ENCODE measurements around the gene ZFAND6.
"Not testable (repeated sequence)": the region's sequence is repeated elsewhere in the genome, so short reads cannot be mapped to it uniquely, and the experiment has no call there.

Gene ZFAND6

GRCh38 chr15:80142646-80143045 is 83.2 kb downstream of the ZFAND6 start:
- Mint-ChIP-seq H3K36me3 (ENCODE audit: insufficient read depth) (peaks cover 10% of the 10 kb centered on the region), H3K4me1 (ENCODE audit: low read depth in 2 of 2) (no peaks in the 10 kb centered on the region), H3K27me3 (no peaks in the 10 kb centered on the region), H3K27ac (no peak overlapping the region), H3K4me3 (no peak overlapping the region), H3K9me3 (no peaks in the 10 kb centered on the region)
- ATAC-seq (replicated peaks) (no peak), DNase-seq (no peak)

GRCh38 chr15:80151148-80151547 is 91.7 kb downstream of the ZFAND6 start:
- H3K27me3 Mint-ChIP-seq: no peaks in the 10 kb centered on the region
- H3K9me3 Mint-ChIP-seq: no peaks in the 10 kb centered on the region
- H3K36me3 Mint-ChIP-seq (ENCODE audit: insufficient read depth): no peaks in the 10 kb centered on the region
- H3K27ac Mint-ChIP-seq: no peak overlapping the region
- DNase-seq: no peak
- ATAC-seq (replicated peaks): no peak
- H3K4me1 Mint-ChIP-seq (ENCODE audit: low read depth in 2 of 2): peaks cover 12 to 14% of the 10 kb centered on the region in 2 donors
- no peak overlapping the region for H3K4me3 Mint-ChIP-seq

GRCh38 chr15:80151576-80151975 is 92.1 kb downstream of the ZFAND6 start:
- Mint-ChIP-seq H3K27ac (peak overlapping the region; percentile 46 to 81), H3K4me3 (peak overlapping the region; percentile 86 to 91), H3K4me1 (ENCODE audit: low read depth in 2 of 2) (peaks cover 12 to 14% of the 10 kb centered on the region in 2 donors)

GRCh38 chr15:80152180-80152895 is 92.9 kb downstream of the ZFAND6 start:
- Mint-ChIP-seq H3K27ac (peak overlapping the region; percentile 46 to 81), H3K9me3 (no peaks in the 10 kb centered on the region), H3K27me3 (no peaks in the 10 kb centered on the region), H3K4me3 (peak overlapping the region; percentile 86 to 91), H3K4me1 (ENCODE audit: low read depth in 2 of 2) (peaks cover 12 to 14% of the 10 kb centered on the region in 2 donors), H3K36me3 (ENCODE audit: insufficient read depth) (no peaks in the 10 kb centered on the region)
- ATAC-seq (replicated peaks) (peak; percentile 69), DNase-seq (peak; percentile 56 to 69 (median 59))

More at GRCh38 chr15:80151576-80151975, 92.1 kb downstream of the ZFAND6 start:
- Mint-ChIP-seq H3K27me3 (no peaks in the 10 kb centered on the region), H3K9me3 (no peaks in the 10 kb centered on the region), H3K36me3 (ENCODE audit: insufficient read depth) (no peaks in the 10 kb centered on the region)
- no peak for DNase-seq
- no peak for ATAC-seq (replicated peaks)

- no peaks in the 10 kb centered on the region for H3K36me3 Mint-ChIP-seq (ENCODE audit: insufficient read depth)
- ATAC-seq (replicated peaks): peak; percentile 60
- no peaks in the 10 kb centered on the region for H3K27me3 Mint-ChIP-seq
- no peaks in the 10 kb centered on the region for H3K9me3 Mint-ChIP-seq
- peak within 1 kb of the TSS; percentile 89 to 90 for H3K27ac Mint-ChIP-seq
- peak; percentile 27 to 44 (median 30) for DNase-seq
- peak within 1 kb of the TSS; percentile 86 to 91 for H3K4me3 Mint-ChIP-seq
- H3K4me1 Mint-ChIP-seq (ENCODE audit: low read depth in 2 of 2): peaks cover 12 to 14% of the 10 kb centered on the region in 2 donors
These were observed 93.7 kb downstream of the ZFAND6 start, which contains the start of gene FAH for GRCh38 chr15:80152896-80153876. FAH (plus strand) TSS chr15:80152999; CDS start chr15:80153055, 56 bp downstream.

- Mint-ChIP-seq H3K36me3 (ENCODE audit: insufficient read depth) (no peaks in the 10 kb centered on the region), H3K4me1 (ENCODE audit: low read depth in 2 of 2) (peaks cover 12 to 14% of the 10 kb centered on the region in 2 donors), H3K9me3 (no peaks in the 10 kb centered on the region), H3K4me3 (peak overlapping the region; percentile 86 to 91), H3K27ac (peak overlapping the region; percentile 89 to 90), H3K27me3 (no peaks in the 10 kb centered on the region)
- ATAC-seq (replicated peaks): no peak
- DNase-seq: no peak
These were observed 94.4 kb downstream of the ZFAND6 start for GRCh38 chr15:80153900-80154299.

GRCh38 chr15:80154336-80154735 is 94.9 kb downstream of the ZFAND6 start:
- Mint-ChIP-seq H3K27ac (peak overlapping the region in 1 of 2 donors; percentile 89), H3K9me3 (no peaks in the 10 kb centered on the region), H3K36me3 (ENCODE audit: insufficient read depth) (no peaks in the 10 kb centered on the region), H3K4me3 (peak overlapping the region; percentile 37 to 86), H3K4me1 (ENCODE audit: low read depth in 2 of 2) (peaks cover 13 to 15% of the 10 kb centered on the region in 2 donors), H3K27me3 (no peaks in the 10 kb centered on the region)
- ATAC-seq (replicated peaks): no peak
- no peak for DNase-seq

GRCh38 chr15:80155001-80155377 is 95.5 kb downstream of the ZFAND6 start:
- ATAC-seq (replicated peaks) (no peak), DNase-seq (no peak)
- Mint-ChIP-seq H3K9me3 (no peaks in the 10 kb centered on the region), H3K27me3 (no peaks in the 10 kb centered on the region), H3K4me1 (ENCODE audit: low read depth in 2 of 2) (peaks cover 19 to 20% of the 10 kb centered on the region in 2 donors), H3K36me3 (ENCODE audit: insufficient read depth) (peaks cover 5% of the 10 kb centered on the region), H3K27ac (peak overlapping the region; percentile 12 to 89), H3K4me3 (peak overlapping the region; percentile 37 to 86)

GRCh38 chr15:80155378-80156175 is 96.1 kb downstream of the ZFAND6 start:
- DNase-seq; ATAC-seq (replicated peaks); H3K9me3 Mint-ChIP-seq; H3K36me3 Mint-ChIP-seq (ENCODE audit: insufficient read depth); H3K4me3 Mint-ChIP-seq; H3K27me3 Mint-ChIP-seq: not testable (repeated sequence)
- peak overlapping the region; percentile 12 to 89 for H3K27ac Mint-ChIP-seq
- H3K4me1 Mint-ChIP-seq (ENCODE audit: low read depth in 2 of 2): peaks cover 21 to 22% of the 10 kb centered on the region in 2 donors

GRCh38 chr15:80156176-80156720 is 96.8 kb downstream of the ZFAND6 start:
- no peak overlapping the region for H3K4me3 Mint-ChIP-seq
- DNase-seq (no peak), ATAC-seq (replicated peaks) (no peak)
- H3K4me1 Mint-ChIP-seq (ENCODE audit: low read depth in 2 of 2): peaks cover 21 to 28% of the 10 kb centered on the region in 2 donors
- H3K9me3 Mint-ChIP-seq: no peaks in the 10 kb centered on the region
- peaks cover 5% of the 10 kb centered on the region for H3K36me3 Mint-ChIP-seq (ENCODE audit: insufficient read depth)
- no peak overlapping the region for H3K27ac Mint-ChIP-seq
- H3K27me3 Mint-ChIP-seq: no peaks in the 10 kb centered on the region

- no peak overlapping the region for H3K4me3 Mint-ChIP-seq
- H3K27me3 Mint-ChIP-seq: no peaks in the 10 kb centered on the region
- H3K36me3 Mint-ChIP-seq (ENCODE audit: insufficient read depth): peaks cover 5% of the 10 kb centered on the region
- no peaks in the 10 kb centered on the region for H3K9me3 Mint-ChIP-seq
- ATAC-seq (replicated peaks) (no peak), DNase-seq (no peak)
- H3K27ac Mint-ChIP-seq: no peak overlapping the region
- H3K4me1 Mint-ChIP-seq (ENCODE audit: low read depth in 2 of 2): peaks cover 21 to 32% of the 10 kb centered on the region in 2 donors
These were observed 97.7 kb downstream of the ZFAND6 start for GRCh38 chr15:80157215-80157614.

GRCh38 chr15:80159301-80159700 is 99.8 kb downstream of the ZFAND6 start:
- Mint-ChIP-seq H3K4me1 (ENCODE audit: low read depth in 2 of 2) (peaks cover 9 to 24% of the 10 kb centered on the region in 2 donors), H3K36me3 (ENCODE audit: insufficient read depth) (peaks cover 5% of the 10 kb centered on the region), H3K27me3 (no peaks in the 10 kb centered on the region), H3K27ac (no peak overlapping the region), H3K4me3 (no peak overlapping the region), H3K9me3 (no peaks in the 10 kb centered on the region)
- DNase-seq: no peak
- ATAC-seq (replicated peaks): no peak
